Measurements from ENCODE around the gene DACT1. TPM values are rescaled to one million over a fixed set of nuclear protein-coding genes. Genes with fewer than 3 reads are reported as not detected.
A peak's percentile ranks its signal among the peaks of the same experiment; 100 is the strongest.

Gene DACT1
- total RNA-seq, 4 donors from 2014 or later: 5.0 to 22.7 (median 8.6) TPM

GRCh38 chr14:58629281-58629680 is 8.5 kb upstream of the DACT1 start:
- H3K36me3 ChIP-seq: no peaks in the 10 kb centered on the region

DNA sequence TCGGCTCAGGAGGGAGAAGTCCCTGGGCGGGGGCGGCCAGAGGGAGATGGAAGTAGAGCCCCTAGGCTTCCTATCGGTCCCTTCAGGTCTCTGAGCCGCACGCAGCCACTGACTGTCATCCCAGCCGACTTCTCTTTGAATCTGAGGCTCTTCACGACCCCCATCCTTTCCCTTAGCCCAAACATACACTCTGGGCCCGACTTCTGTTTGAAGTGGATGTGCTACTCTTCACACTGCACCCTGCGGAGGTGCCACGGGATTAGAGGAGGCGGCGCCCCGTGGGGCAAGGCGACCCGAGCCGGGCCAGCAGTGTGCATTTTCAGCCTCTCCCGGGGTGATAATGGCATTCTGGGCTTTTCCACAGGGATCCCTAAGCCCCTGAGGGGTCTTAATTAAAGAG is 6.0 kb upstream of the DACT1 start:
- Histone ChIP-seq H3K9me3 (no peaks in the 10 kb centered on the region), H3K36me3 (no peaks in the 10 kb centered on the region), H3K27ac (replicated peaks in 1 of 4) (no peak overlapping the region), H3K4me1 (peaks cover 0 to 16% (median 7%) of the 10 kb centered on the region in 4 donors), H3K4me3 (no peak overlapping the region), H3K27me3 (no peaks in the 10 kb centered on the region)
- intact Hi-C loops (cut with DNase I): no loop called here
- TF ChIP-seq POLR2A (IDR thresholded peaks at IDR 0.05; ENCODE audit: low read depth) (no peak), EP300 (IDR thresholded peaks at IDR 0.05) (no peak), POLR2AphosphoS5 (IDR thresholded peaks at IDR 0.05) (no peak)
- TF ChIP-seq, protein P1, sequence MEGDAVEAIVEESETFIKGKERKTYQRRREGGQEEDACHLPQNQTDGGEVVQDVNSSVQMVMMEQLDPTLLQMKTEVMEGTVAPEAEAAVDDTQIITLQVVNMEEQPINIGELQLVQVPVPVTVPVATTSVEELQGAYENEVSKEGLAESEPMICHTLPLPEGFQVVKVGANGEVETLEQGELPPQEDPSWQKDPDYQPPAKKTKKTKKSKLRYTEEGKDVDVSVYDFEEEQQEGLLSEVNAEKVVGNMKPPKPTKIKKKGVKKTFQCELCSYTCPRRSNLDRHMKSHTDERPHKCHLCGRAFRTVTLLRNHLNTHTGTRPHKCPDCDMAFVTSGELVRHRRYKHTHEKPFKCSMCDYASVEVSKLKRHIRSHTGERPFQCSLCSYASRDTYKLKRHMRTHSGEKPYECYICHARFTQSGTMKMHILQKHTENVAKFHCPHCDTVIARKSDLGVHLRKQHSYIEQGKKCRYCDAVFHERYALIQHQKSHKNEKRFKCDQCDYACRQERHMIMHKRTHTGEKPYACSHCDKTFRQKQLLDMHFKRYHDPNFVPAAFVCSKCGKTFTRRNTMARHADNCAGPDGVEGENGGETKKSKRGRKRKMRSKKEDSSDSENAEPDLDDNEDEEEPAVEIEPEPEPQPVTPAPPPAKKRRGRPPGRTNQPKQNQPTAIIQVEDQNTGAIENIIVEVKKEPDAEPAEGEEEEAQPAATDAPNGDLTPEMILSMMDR (IDR thresholded peaks at IDR 0.05): no peak
- WGBS: 70% methylated on average over 16 of the region's 18 CpGs
- DNase-seq (ENCODE audit: extremely low spot score): no peak

More at GRCh38 chr14:58629281-58629680, 8.5 kb upstream of the DACT1 start:
- H3K27ac ChIP-seq (replicated peaks in 1 of 4): no peak overlapping the region
- no peak overlapping the region for H3K4me3 ChIP-seq
- intact Hi-C loops (cut with DNase I): no loop called here
- no peaks in the 10 kb centered on the region for H3K9me3 ChIP-seq
- no peak for TF ChIP-seq EP300 (IDR thresholded peaks at IDR 0.05)
- TF ChIP-seq, protein P1 (IDR thresholded peaks at IDR 0.05): no peak
- TF ChIP-seq POLR2A (IDR thresholded peaks at IDR 0.05; ENCODE audit: low read depth): no peak
- TF ChIP-seq POLR2AphosphoS5 (IDR thresholded peaks at IDR 0.05): no peak
- no peaks in the 10 kb centered on the region for H3K4me1 ChIP-seq
- WGBS: 100% methylated on average over 1 of the region's 1 CpG
- no peaks in the 10 kb centered on the region for H3K27me3 ChIP-seq
- no peak for DNase-seq (ENCODE audit: extremely low spot score)

DNA sequence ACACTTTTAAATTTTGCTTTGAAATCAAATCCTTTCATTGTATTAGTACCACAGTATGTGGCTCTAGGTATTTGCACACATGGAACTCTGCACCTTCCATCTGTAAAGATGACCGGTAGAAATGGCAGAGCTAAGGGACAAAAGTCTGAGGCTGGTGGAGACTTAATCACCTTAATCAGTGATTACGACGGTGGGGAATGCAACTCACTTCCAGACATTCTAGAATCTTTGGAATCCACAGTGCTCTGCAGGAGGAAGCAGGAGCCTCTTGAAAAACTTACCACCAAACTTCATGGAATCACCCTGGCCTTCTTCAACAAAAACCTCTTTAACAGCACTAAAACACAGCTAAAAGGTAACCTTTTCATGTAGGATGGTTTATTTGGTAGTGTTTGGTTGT is 3.9 kb upstream of the DACT1 start:
- Histone ChIP-seq H3K36me3 (no peaks in the 10 kb centered on the region), H3K27me3 (no peaks in the 10 kb centered on the region), H3K4me1 (peaks cover 7 to 31% (median 21%) of the 10 kb centered on the region in 4 donors), H3K4me3 (no peak overlapping the region), H3K9me3 (no peaks in the 10 kb centered on the region), H3K27ac (replicated peaks in 1 of 4) (no peak overlapping the region)
- TF ChIP-seq POLR2A (IDR thresholded peaks at IDR 0.05; ENCODE audit: low read depth) (no peak), EP300 (IDR thresholded peaks at IDR 0.05) (no peak), POLR2AphosphoS5 (IDR thresholded peaks at IDR 0.05) (no peak)
- WGBS: 75% methylated on average over 3 of the region's 3 CpGs
- DNase-seq (ENCODE audit: extremely low spot score): peak; percentile 5
- intact Hi-C loops (cut with DNase I): no loop called here

DNA sequence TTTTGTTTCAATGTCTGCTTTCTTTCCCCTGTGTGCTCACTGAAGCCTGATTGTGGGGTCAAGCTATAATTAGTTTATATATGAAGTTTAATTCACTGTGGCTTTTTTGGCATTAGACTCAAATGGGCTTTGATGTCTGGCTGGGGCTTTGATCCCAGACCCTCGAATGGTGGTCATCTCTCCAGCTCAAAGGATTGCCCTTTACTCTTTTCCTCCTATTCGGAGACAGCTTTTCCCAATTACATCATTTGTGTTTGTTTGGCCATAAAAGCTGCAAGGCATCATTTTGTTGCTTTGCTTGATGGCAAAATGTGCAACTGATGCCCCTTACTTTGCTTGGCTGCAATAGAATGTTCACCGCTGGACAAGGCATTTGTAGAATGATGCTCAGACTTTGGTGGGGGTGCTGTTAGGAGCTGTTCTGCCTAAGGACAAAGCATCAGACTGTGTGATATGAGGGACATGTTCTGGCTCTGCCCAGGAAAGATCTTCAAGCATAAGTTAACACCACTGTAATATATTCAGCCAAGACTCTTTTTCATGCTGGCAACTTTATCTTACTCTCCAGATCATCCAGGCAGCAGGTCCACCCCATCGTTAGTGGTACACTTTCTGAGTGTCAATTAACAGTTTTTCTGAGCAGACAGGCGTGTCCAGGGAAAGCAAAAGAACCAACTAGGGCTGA is 3.2 kb upstream of the DACT1 start:
- H3K9me3 ChIP-seq: no peaks in the 10 kb centered on the region
- H3K4me1 ChIP-seq: peaks cover 14 to 38% (median 28%) of the 10 kb centered on the region in 4 donors
- no peaks in the 10 kb centered on the region for H3K36me3 ChIP-seq
- DNase-seq (ENCODE audit: extremely low spot score): peak; percentile 50
- no peak overlapping the region for H3K27ac ChIP-seq (replicated peaks in 1 of 4)
- WGBS: 66% methylated on average over 5 of the region's 5 CpGs
- no peak overlapping the region for H3K4me3 ChIP-seq
- intact Hi-C loops (cut with DNase I): loop anchor here (5.0 kb wide), 1 partner anchor 388 kb away; no protein-coding TSS in a partner anchor
- TF ChIP-seq, protein P1 (IDR thresholded peaks at IDR 0.05): no peak
- TF ChIP-seq EP300 (IDR thresholded peaks at IDR 0.05) (no peak), POLR2A (IDR thresholded peaks at IDR 0.05; ENCODE audit: low read depth) (no peak), POLR2AphosphoS5 (IDR thresholded peaks at IDR 0.05) (no peak)
- no peaks in the 10 kb centered on the region for H3K27me3 ChIP-seq

DNA sequence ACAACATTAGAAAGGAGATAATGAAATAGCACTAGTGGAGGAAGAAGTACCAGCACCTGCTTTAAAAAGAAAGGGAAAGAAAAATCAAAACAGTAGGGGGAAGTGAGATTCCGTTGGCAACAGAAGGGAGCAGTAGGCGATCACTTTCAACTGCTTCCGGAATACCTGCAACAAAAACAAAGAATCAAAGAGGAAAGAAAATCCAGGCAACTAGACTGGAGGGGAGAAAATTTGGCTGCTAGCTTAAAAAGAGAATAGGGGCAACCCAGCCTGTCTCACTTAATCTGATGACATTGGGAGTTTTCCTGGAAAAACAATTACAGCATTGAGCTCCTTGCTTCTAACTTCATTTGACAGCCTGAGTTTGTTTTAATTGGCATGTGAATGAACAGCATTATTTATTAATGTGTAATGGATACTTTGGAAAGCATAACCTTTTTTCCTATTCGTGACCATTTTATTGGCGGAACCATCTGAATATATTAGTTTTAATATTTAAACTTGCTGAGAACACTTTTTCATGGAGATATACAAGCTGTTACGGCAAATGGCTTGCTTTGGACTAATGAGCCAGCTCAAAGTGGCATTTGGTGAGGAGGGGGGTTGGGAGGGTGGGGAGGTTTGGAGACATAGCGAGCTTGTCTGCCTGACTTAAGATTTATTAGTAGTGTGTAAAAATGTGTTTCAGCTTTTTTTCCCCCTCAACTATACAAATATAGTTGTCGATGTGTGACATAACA is 2.5 kb upstream of the DACT1 start:
- peaks cover 18 to 45% (median 35%) of the 10 kb centered on the region in 4 donors for H3K4me1 ChIP-seq
- no peak for TF ChIP-seq EP300 (IDR thresholded peaks at IDR 0.05)
- no peak for TF ChIP-seq POLR2AphosphoS5 (IDR thresholded peaks at IDR 0.05)
- TF ChIP-seq, protein P1 (IDR thresholded peaks at IDR 0.05): no peak
- no peak for TF ChIP-seq POLR2A (IDR thresholded peaks at IDR 0.05; ENCODE audit: low read depth)
- H3K27ac ChIP-seq (replicated peaks in 1 of 4): no peak overlapping the region
- peak; percentile 78 for DNase-seq (ENCODE audit: extremely low spot score)
- 62% methylated on average over 8 of the region's 8 CpGs for WGBS
- intact Hi-C loops (cut with DNase I): loop anchor here (5.0 kb wide), 1 partner anchor 387 kb away; no protein-coding TSS in a partner anchor
- H3K36me3 ChIP-seq: no peaks in the 10 kb centered on the region
- H3K4me3 ChIP-seq: no peak overlapping the region
- H3K27me3 ChIP-seq: no peaks in the 10 kb centered on the region
- no peaks in the 10 kb centered on the region for H3K9me3 ChIP-seq

Data from esophagus muscularis mucosa (tissue), 4 donors.